SK-N-SH (cell line): Measurements from ENCODE around the gene GATAD2B. TPM values are rescaled to one million over a fixed set of nuclear protein-coding genes. Genes with fewer than 3 reads are reported as not detected.

Experiments
- CTCF ChIA-PET: fragments of 300-600, 350-600 bp; formaldehyde crosslinking; extraction: SDS; loops from one replicate; lab custom pipeline; 2021; lab: Yijun Ruan, JAX
- POLR2A ChIA-PET: fragments of 350-600 bp; sonication (Branson Sonifier 250); formaldehyde crosslinking; extraction: SDS; loops from one replicate; lab custom pipeline; 2020; ENCODE audit warnings: antibody characterized with exemption, inconsistent platforms; lab: Yijun Ruan, JAX
- DNase-seq: peaks from one replicate; pipeline ENCODE4 v3.0.0; 2012
- H2AFZ ChIP-seq: fragments of 200-600 bp; sonication (generic); 2 replicates; pipeline ENCODE4 v1.8.1; 2016; ENCODE audit warnings: antibody characterized with exemption, mild to moderate bottlenecking, low read depth
- H3F3A ChIP-seq: fragments of 200-600 bp; sonication (generic); replicated peaks from 2 replicates; pipeline ENCODE3; 2016; ENCODE audit warnings: antibody characterized with exemption, mild to moderate bottlenecking; ENCODE audit not compliant: insufficient read depth
- H3K27ac ChIP-seq, 2 experiments: fragments of 200-500 bp in 1 of 2; fragments of 200-600 bp in 1 of 2; sonication (Bioruptor generic) in 1 of 2; sonication (generic), shearing (Covaris generic) in 1 of 2; 2 replicates each; pipeline versions ENCODE4 v1.5.1 to v1.6.1; 2014 to 2016; ENCODE audit warnings: low read depth in 2 of 2, inconsistent platforms in 1 of 2, low read length in 1 of 2, mild to moderate bottlenecking in 1 of 2, mixed read lengths in 1 of 2
- H3K27me3 ChIP-seq: fragments of 200-600 bp; sonication (generic), shearing (Covaris generic); 2 replicates; pipeline ENCODE4 v1.6.1; 2016; ENCODE audit warnings: mixed run types; ENCODE audit not compliant: insufficient read depth
- H3K36me3 ChIP-seq, 2 experiments: fragments of 200-500 bp in 1 of 2; fragments of 200-600 bp in 1 of 2; sonication (Bioruptor generic) in 1 of 2; sonication (generic) in 1 of 2; replicated peaks in 1 of 2; 2 replicates each; pipeline versions ENCODE3 to v1.5.1; 2014 to 2016; ENCODE audit warnings: low read length in 1 of 2, mild to moderate bottlenecking in 1 of 2; ENCODE audit not compliant: insufficient read depth in 2 of 2, control insufficient read depth in 1 of 2
- H3K4me1 ChIP-seq, 2 experiments: fragments of 200-500 bp in 1 of 2; fragments of 200-600 bp in 1 of 2; sonication (Bioruptor generic) in 1 of 2; sonication (generic), shearing (Covaris generic) in 1 of 2; 2 replicates each; pipeline versions ENCODE4 v1.5.1 to v1.6.1; 2014 to 2016; ENCODE audit warnings: low read depth in 1 of 2, low read length in 1 of 2, mixed run types in 1 of 2; ENCODE audit not compliant: insufficient read depth in 2 of 2, control insufficient read depth in 1 of 2
- H3K4me2 ChIP-seq: fragments of 200-600 bp; sonication (generic), shearing (Covaris generic); 2 replicates; pipeline ENCODE4 v1.6.1; 2017; ENCODE audit warnings: mixed run types
- H3K4me3 ChIP-seq, 2 experiments: fragments of 200-500 bp in 1 of 2; fragments of 200-600 bp in 1 of 2; sonication (Bioruptor generic) in 1 of 2; sonication (generic), shearing (Covaris generic) in 1 of 2; 2 replicates each; pipeline versions ENCODE4 v1.5.1 to v1.8.1; 2014 to 2016; ENCODE audit warnings: low read depth in 2 of 2, inconsistent platforms in 1 of 2, low read length in 1 of 2, mild to moderate bottlenecking in 1 of 2, mixed read lengths in 1 of 2, moderate library complexity in 1 of 2
- H3K79me2 ChIP-seq: fragments of 200-600 bp; sonication (generic); 2 replicates; pipeline ENCODE4 v1.8.1; 2017; ENCODE audit warnings: mild to moderate bottlenecking; ENCODE audit not compliant: insufficient read depth
- H3K9ac ChIP-seq: fragments of 200-600 bp; sonication (generic); 2 replicates; pipeline ENCODE4 v1.6.1; 2017; ENCODE audit warnings: mixed run types
- H3K9me2 ChIP-seq: fragments of 200-600 bp; sonication (generic); 2 replicates; pipeline ENCODE4 v1.6.1; 2017; ENCODE audit warnings: mixed run types
- H3K9me3 ChIP-seq: fragments of 200-600 bp; sonication (generic); 2 replicates; pipeline ENCODE4 v1.6.1; 2017; ENCODE audit warnings: mixed run types, mild to moderate bottlenecking, moderate library complexity
- H4K20me1 ChIP-seq: fragments of 200-600 bp; sonication (generic); 2 replicates; pipeline ENCODE4 v1.6.1; 2017; ENCODE audit warnings: mild to moderate bottlenecking, mixed run types; ENCODE audit not compliant: insufficient read depth
- EZH2phosphoT487 ChIP-seq: fragments of 200-600 bp; sonication (generic); IDR thresholded peaks from 2 replicates; pipeline ENCODE4 v1.6.1; 2017; ENCODE audit warnings: low read depth, mixed run types, mild to moderate bottlenecking, antibody characterized with exemption, moderate library complexity, borderline replicate concordance
- FOXM1 ChIP-seq: IDR thresholded peaks from 2 replicates; pipeline ENCODE4 v1.4.0; 2012; ENCODE audit warnings: low read depth, mild to moderate bottlenecking
- GABPA ChIP-seq: IDR thresholded peaks from 2 replicates; pipeline ENCODE4 v1.4.0; 2012; ENCODE audit warnings: low read depth, mild to moderate bottlenecking
- GATA2 ChIP-seq: sonication (generic); formaldehyde crosslinking; IDR thresholded peaks from 2 replicates; pipeline ENCODE4 v1.5.0; 2020; ENCODE audit warnings: mild to moderate bottlenecking, missing genetic modification reagents
- MEF2A ChIP-seq: IDR thresholded peaks from 2 replicates; pipeline ENCODE4 v1.4.0; 2012; ENCODE audit warnings: low read depth, borderline replicate concordance
- NFIC ChIP-seq: IDR thresholded peaks from 2 replicates; pipeline ENCODE4 v1.4.0; 2012; ENCODE audit warnings: borderline replicate concordance
- POLR2AphosphoS5 ChIP-seq: IDR thresholded peaks from 2 replicates; pipeline ENCODE4 v1.6.1; 2012; ENCODE audit warnings: low read depth, low read length
- RXRA ChIP-seq: IDR thresholded peaks from 2 replicates; pipeline ENCODE4 v1.4.0; 2012; ENCODE audit warnings: low read depth, mild to moderate bottlenecking, borderline replicate concordance
- TCF12 ChIP-seq: IDR thresholded peaks from 2 replicates; pipeline ENCODE4 v1.4.0; 2012
- TEAD4 ChIP-seq: IDR thresholded peaks from 2 replicates; pipeline ENCODE4 v1.4.0; 2012; ENCODE audit warnings: mild to moderate bottlenecking, borderline replicate concordance; ENCODE audit not compliant: insufficient read depth
- WGBS: methylation state at CpG from one replicate; pipeline ENCODE4 v1.1.6; 2017; ENCODE audit warnings: low lambda C conversion rate; 5-methylcytosine and 5-hydroxymethylcytosine counted together
- polyA plus RNA-seq, 3 experiments: library from polyadenylated mRNA; depleted of rRNA; stranded (reverse); fragments of >200 nt; gene quantifications; 2 replicates each; pipeline ENCODE4 v1.2.3, GENCODE V29; 2012
- TF ChIP-seq, protein P1 (sequence below): fragments of 150-350 bp; IDR thresholded peaks from 2 replicates; pipeline ENCODE4 v1.6.1; 2017; ENCODE audit warnings: antibody characterized with exemption, low read length, low read depth, borderline replicate concordance

Gene GATAD2B
- polyA plus RNA-seq, 1 of the 3 experiments (the other 2 are of a cell fraction), result 2.8 TPM

DNA sequence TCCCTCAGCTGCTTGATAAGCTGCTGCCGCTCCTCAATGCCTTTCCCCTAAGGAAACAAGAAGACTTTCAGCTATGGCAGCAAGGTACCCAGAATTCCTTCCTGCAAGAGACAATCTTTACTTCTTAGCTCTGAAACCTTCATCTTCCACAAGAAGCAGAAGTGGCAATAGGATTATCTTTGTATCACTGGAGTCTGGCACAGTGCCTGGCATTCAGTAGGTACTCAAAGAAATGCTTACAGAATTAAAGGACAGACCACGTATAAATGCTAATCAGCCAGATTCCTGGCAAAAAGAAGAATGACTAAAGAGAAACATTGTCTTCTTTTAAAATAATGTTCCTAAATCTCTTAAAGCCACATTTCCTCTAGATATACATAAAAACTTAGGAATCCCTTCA, 103.9 kb downstream of the GATAD2B start:
- H2AFZ ChIP-seq, result no peak overlapping the region
- no peaks in the 10 kb centered on the region; the same call in 1 of the 2 replicates for H3K79me2 ChIP-seq
- H3K9ac ChIP-seq, result no peak overlapping the region
- no peaks in the 10 kb centered on the region for H3K9me2 ChIP-seq
- H3K4me3 ChIP-seq, result no peak overlapping the region
- 90% methylated on average over 2 of the region's 2 CpGs for whole genome bisulfite sequencing
- no peak overlapping the region for H3K4me2 ChIP-seq
- TF ChIP-seq GABPA (no peak), POLR2AphosphoS5 (no peak), NFIC (no peak), TEAD4 (no peak), EZH2phosphoT487 (no peak), GATA2 (CRISPR knock-in tag) (no peak), RXRA (no peak), FOXM1 (no peak), TCF12 (no peak)
- TF ChIP-seq, protein P1, sequence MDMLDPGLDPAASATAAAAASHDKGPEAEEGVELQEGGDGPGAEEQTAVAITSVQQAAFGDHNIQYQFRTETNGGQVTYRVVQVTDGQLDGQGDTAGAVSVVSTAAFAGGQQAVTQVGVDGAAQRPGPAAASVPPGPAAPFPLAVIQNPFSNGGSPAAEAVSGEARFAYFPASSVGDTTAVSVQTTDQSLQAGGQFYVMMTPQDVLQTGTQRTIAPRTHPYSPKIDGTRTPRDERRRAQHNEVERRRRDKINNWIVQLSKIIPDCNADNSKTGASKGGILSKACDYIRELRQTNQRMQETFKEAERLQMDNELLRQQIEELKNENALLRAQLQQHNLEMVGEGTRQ, result no peak
- H4K20me1 ChIP-seq, result no peaks in the 10 kb centered on the region
- ChIA-PET POLR2A (no interaction called here), CTCF (interaction anchor here (1.0 to 3.0 kb wide), 4 partner anchors 22 to 168 kb away, joined by 3 to 15 read pairs (median 6); partner anchors contain the start of genes GATAD2B and RAB13)
- no peaks in the 10 kb centered on the region for H3K9me3 ChIP-seq
- DNase-seq, result no peak
- no peaks in the 10 kb centered on the region for H3K27me3 ChIP-seq
- H3K27ac ChIP-seq, result no peak overlapping the region
- H3K36me3 ChIP-seq, result peaks cover 37 to 47% of the 10 kb centered on the region in 2 experiments
- peaks cover 12% of the 10 kb centered on the region for H3F3A ChIP-seq
- no peaks in the 10 kb centered on the region for H3K4me1 ChIP-seq

DNA sequence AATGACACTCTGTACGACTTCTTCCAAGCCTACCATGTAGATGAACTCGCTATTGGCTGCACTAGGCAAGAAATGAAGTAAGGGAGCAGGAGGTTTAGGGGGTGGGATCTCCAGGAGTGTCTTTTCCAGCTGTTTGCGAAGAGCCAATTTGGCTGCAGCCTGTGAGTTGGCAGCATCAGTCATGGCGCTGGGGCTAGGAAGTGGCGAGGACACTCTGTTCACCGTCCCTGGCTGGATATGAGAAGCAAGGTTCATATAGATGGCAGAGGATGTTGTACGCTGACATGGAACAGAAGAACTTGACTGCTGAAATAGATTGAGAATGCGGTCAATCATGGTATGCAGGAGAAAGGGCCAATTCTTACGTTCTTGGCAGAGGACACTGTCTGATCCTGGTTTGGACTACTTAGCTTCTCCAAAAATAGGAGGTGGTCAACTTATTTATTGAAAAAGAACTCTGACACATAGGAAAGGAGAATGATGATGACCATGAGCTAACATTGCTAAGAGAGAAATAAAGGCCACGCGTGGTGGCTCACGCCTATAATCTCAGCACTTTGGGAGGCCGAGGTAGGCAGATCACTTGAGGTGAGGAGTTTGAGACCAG, 106.4 kb downstream of the GATAD2B start:
- no peaks in the 10 kb centered on the region; the same call in 1 of the 2 replicates for H3K79me2 ChIP-seq
- H3K9me2 ChIP-seq, result no peaks in the 10 kb centered on the region
- H3K4me2 ChIP-seq, result no peak overlapping the region
- H3K36me3 ChIP-seq, result peaks cover 58 to 61% of the 10 kb centered on the region in 2 experiments
- ChIA-PET CTCF (interaction anchor here (0.7 to 6.0 kb wide), 10 partner anchors 10 to 170 kb away, joined by 3 to 39 read pairs (median 5); partner anchors contain the start of genes DENND4B, GATAD2B and RAB13), POLR2A (no interaction called here)
- TF ChIP-seq GATA2 (CRISPR knock-in tag), result no peak
- no peak for TF ChIP-seq MEF2A
- H3K27ac ChIP-seq, result no peak overlapping the region
- H3K9me3 ChIP-seq, result no peaks in the 10 kb centered on the region
- no peaks in the 10 kb centered on the region for H3K4me1 ChIP-seq
- no peak overlapping the region for H2AFZ ChIP-seq
- DNase-seq, result no peak
- H3K4me3 ChIP-seq, result no peak overlapping the region
- WGBS, result 95% methylated on average over 13 of the region's 13 CpGs
- no peak overlapping the region for H3K9ac ChIP-seq
- no peaks in the 10 kb centered on the region for H3K27me3 ChIP-seq
- no peaks in the 10 kb centered on the region for H4K20me1 ChIP-seq
- H3F3A ChIP-seq, result no peaks in the 10 kb centered on the region
